Transverse colon (tissue), 4 donors: ENCODE results near the gene CDKN2B-AS1.

Source experiments
- CTCF ChIP-seq, 5 experiments: fragments of 200-600 bp in 3 of 5; fragments of 450-650 bp in 2 of 5; sonication (generic) in 3 of 5; IDR thresholded peaks; 1 replicate in 2 of 5; 2 replicates in 3 of 5; pipeline ENCODE4 v1.5.1; 2016 to 2017; ENCODE audit warnings: antibody characterized with exemption in 5 of 5, inconsistent platforms in 3 of 5, mild to moderate bottlenecking in 2 of 5, moderate library complexity in 1 of 5
- POLR2AphosphoS5 ChIP-seq, 3 donors: sonication (generic); formaldehyde crosslinking; IDR thresholded peaks; one replicate each; pipeline ENCODE4 v1.6.1; 2016; ENCODE audit warnings: antibody characterized with exemption in 3 of 3

GRCh38 chr9:22009506-22009867 lies 14.9 kb downstream of the CDKN2B-AS1 start:
- no peak for TF ChIP-seq POLR2AphosphoS5 (IDR thresholded peaks at IDR 0.05)
- TF ChIP-seq CTCF (IDR thresholded peaks at IDR 0.05) = no peak
